K562 (cell line): ENCODE data around the gene ST3GAL3. TPM values are rescaled to one million over a fixed set of nuclear protein-coding genes. Genes with fewer than 3 reads are reported as not detected.

ENCODE experiments used
- ARID3A ChIP-seq: IDR thresholded peaks from 2 replicates; pipeline ENCODE4 v1.6.1; 2012; ENCODE audit warnings: low read depth, low read length, improper control_type of control experiment, borderline replicate concordance
- CBX5 ChIP-seq: IDR thresholded peaks from 2 replicates; pipeline ENCODE4 v1.6.1; 2014; ENCODE audit warnings: low read depth, borderline replicate concordance
- CBX8 ChIP-seq: fragments of 200-600 bp; sonication (generic); IDR thresholded peaks from 2 replicates; pipeline ENCODE4 v1.6.1; 2012; ENCODE audit warnings: borderline replicate concordance, mixed run types, low read depth, mild to moderate bottlenecking, moderate library complexity, mixed read lengths, low read length, control low read depth, inconsistent platforms; ENCODE audit not compliant: poor library complexity, severe bottlenecking; ENCODE audit errors: extremely low read depth
- CEBPG ChIP-seq, 3 experiments: fragments of 200-800 bp in 1 of 3; sonication (Bioruptor generic) in 1 of 3; sonication (generic) in 1 of 3; formaldehyde crosslinking in 1 of 3; IDR thresholded peaks in 2 of 3; conservative IDR thresholded peaks in 1 of 3; 2 replicates each; pipeline versions ENCODE4 v1.6.1 to v1.8.0; 2016 to 2022; ENCODE audit warnings: missing compliant biosample characterization in 2 of 3, missing genetic modification characterization in 2 of 3, mild to moderate bottlenecking in 1 of 3, missing genetic modification reagents in 1 of 3
- ETV5 ChIP-seq: sonication (generic); formaldehyde crosslinking; IDR thresholded peaks from 2 replicates; pipeline ENCODE4 v1.4.0; 2020; ENCODE audit warnings: low read depth, mild to moderate bottlenecking, missing genetic modification reagents
- EWSR1 ChIP-seq: fragments of 450-650 bp; IDR thresholded peaks from 2 replicates; pipeline ENCODE4 v1.6.1; 2018; ENCODE audit warnings: borderline replicate concordance, mild to moderate bottlenecking, low read depth, moderate library complexity; ENCODE audit not compliant: partially characterized antibody
- FOXK2 ChIP-seq, 2 experiments: fragments of 450-650 bp; IDR thresholded peaks in 1 of 2; conservative IDR thresholded peaks in 1 of 2; 2 replicates each; pipeline ENCODE4 v1.6.1; 2016; ENCODE audit warnings: low read depth in 2 of 2, mild to moderate bottlenecking in 1 of 2
- IRF1 ChIP-seq: sonication (generic); formaldehyde crosslinking; IDR thresholded peaks from 2 replicates; pipeline ENCODE4 v1.8.0; 2022; ENCODE audit warnings: missing genetic modification reagents, mild to moderate bottlenecking, borderline replicate concordance
- KDM4B ChIP-seq, 2 experiments: fragments of 450-650 bp in 1 of 2; sonication (generic) in 1 of 2; IDR thresholded peaks; 2 replicates each; pipeline ENCODE4 v1.6.1; 2016 to 2017; ENCODE audit warnings: borderline replicate concordance in 2 of 2, antibody characterized with exemption in 1 of 2, low read depth in 1 of 2, mild to moderate bottlenecking in 1 of 2
- MEIS2 ChIP-seq: fragments of 450-650 bp; IDR thresholded peaks from 2 replicates; pipeline ENCODE4 v1.6.1; 2014; ENCODE audit warnings: mild to moderate bottlenecking; ENCODE audit not compliant: partially characterized antibody
- NR1H2 ChIP-seq: sonication (generic); formaldehyde crosslinking; IDR thresholded peaks from 2 replicates; pipeline ENCODE4 v1.4.0; 2020; ENCODE audit warnings: mild to moderate bottlenecking, missing genetic modification reagents
- PHB2 ChIP-seq: fragments of 450-650 bp; IDR thresholded peaks from 2 replicates; pipeline ENCODE4 v1.6.1; 2017; ENCODE audit warnings: low read depth
- PHTF2 ChIP-seq: fragments of 250-450 bp; sonication (Bioruptor Pico); IDR thresholded peaks from 2 replicates; pipeline ENCODE4 v1.5.0; 2021; ENCODE audit warnings: mild to moderate bottlenecking
- RBM14 ChIP-seq: fragments of 200-400 bp; formaldehyde crosslinking; IDR thresholded peaks from 2 replicates; pipeline ENCODE4 v1.6.1; 2018; ENCODE audit warnings: low read depth, mild to moderate bottlenecking, low read length, moderate library complexity, borderline replicate concordance; ENCODE audit not compliant: insufficient read depth
- STAT5A ChIP-seq: IDR thresholded peaks from 2 replicates; pipeline ENCODE4 v1.6.1; 2012; ENCODE audit warnings: low read length, inconsistent platforms, borderline replicate concordance
- TOE1 ChIP-seq, 2 experiments: fragments of 450-650 bp in 1 of 2; sonication (generic) in 1 of 2; formaldehyde crosslinking in 1 of 2; IDR thresholded peaks; 2 replicates each; pipeline versions ENCODE4 v1.7.1 to v1.8.0; 2016 to 2022; ENCODE audit warnings: borderline replicate concordance in 2 of 2, mild to moderate bottlenecking in 2 of 2, antibody characterized with exemption in 1 of 2, inconsistent platforms in 1 of 2, low read depth in 1 of 2, missing genetic modification reagents in 1 of 2, moderate library complexity in 1 of 2
- U2AF2 ChIP-seq: fragments of 200-400 bp; formaldehyde crosslinking; optimal IDR thresholded peaks from 2 replicates; pipeline ENCODE3; 2017; ENCODE audit warnings: low read depth, mild to moderate bottlenecking, low read length
- ZNF274 ChIP-seq: IDR thresholded peaks from 2 replicates; pipeline ENCODE4 v1.6.1; 2011; ENCODE audit warnings: low read depth, mild to moderate bottlenecking, low read length, moderate library complexity, borderline replicate concordance
- ZNF384 ChIP-seq: IDR thresholded peaks from 2 replicates; pipeline ENCODE4 v1.6.1; 2012; ENCODE audit warnings: low read depth, low read length, improper control_type of control experiment
- ZNF511 ChIP-seq: sonication (generic); formaldehyde crosslinking; IDR thresholded peaks from 2 replicates; pipeline ENCODE4 v1.8.0; 2022; ENCODE audit warnings: mild to moderate bottlenecking, missing genetic modification reagents
- ZNF655 ChIP-seq: fragments of 250-450 bp; sonication (Bioruptor Pico); IDR thresholded peaks from 2 replicates; pipeline ENCODE4 v1.5.0; 2021
- polyA plus RNA-seq, 8 experiments: library from polyadenylated mRNA; depleted of rRNA in 4 of 8; stranded (reverse) in 5 of 8; unstranded in 3 of 8; fragments of >200 nt; fragmentation: Nextera tagmentation in 2 of 8; fragmentation: Illumina TruSeq in 1 of 8; extraction: Ambion mirVana in 2 of 8; extraction: Trizol in 1 of 8; gene quantifications; 2 replicates each; pipeline versions ENCODE4 v1.2.1 to v1.2.3, GENCODE V29; 2011 to 2014; ENCODE audit warnings: inconsistent platforms in 1 of 8, missing spikeins in 1 of 8
- total RNA-seq, 7 experiments: library from RNA; depleted of rRNA in 6 of 7; stranded (reverse); fragments of >200 nt in 6 of 7; fragmentation: Illumina TruSeq in 2 of 7; extraction: Trizol in 2 of 7; gene quantifications; 2 replicates each; pipeline versions ENCODE4 v1.2.1 to v1.2.3, GENCODE V29; 2011 to 2021; ENCODE audit warnings: low replicate concordance in 1 of 7

Gene ST3GAL3
- total and polyA plus RNA-seq, 9 of the 15 experiments (the other 6 are each of a cell fraction or from before 2014, with no cell fraction given), result 1.2 to 18.9 (median 11.0) TPM

GRCh38 chr1:43934101-43934985, 227.0 kb downstream of the ST3GAL3 start (continued):
- TF ChIP-seq ARID3A (no peak), ZNF274 (no peak), FOXK2 (conservative IDR thresholded peaks at IDR 0.05 in 1 of 2, IDR thresholded peaks at IDR 0.05 in 1 of 2; ENCODE audit: low read depth in 2 of 2) (no peak), STAT5A (no peak), CBX5 (no peak), U2AF2 (no peak), PHTF2 (no peak), TOE1 (IDR thresholded peaks at IDR 0.05; ENCODE audit: borderline replicate concordance) (no peak), TOE1 (CRISPR knock-in tag; IDR thresholded peaks at IDR 0.05; ENCODE audit: borderline replicate concordance, low read depth) (no peak), ZNF384 (no peak), IRF1 (CRISPR knock-in tag) (no peak), EWSR1 (no peak), CBX8 (no peak), NR1H2 (CRISPR knock-in tag) (no peak), RBM14 (no peak), KDM4B (IDR thresholded peaks at IDR 0.05; ENCODE audit: borderline replicate concordance in 2 of 2, low read depth in 1 of 2) (no peak), ETV5 (CRISPR knock-in tag) (peak; percentile 70), MEIS2 (no peak), ZNF655 (CRISPR knock-in tag) (no peak), CEBPG (CRISPR knock-in tag; IDR thresholded peaks at IDR 0.05) (no peak), CEBPG (tag; conservative IDR thresholded peaks at IDR 0.05 in 1 of 2, IDR thresholded peaks at IDR 0.05 in 1 of 2) (no peak), ZNF511 (CRISPR knock-in tag) (no peak), PHB2 (no peak)
